Calu3 (cell line): Measurements from ENCODE around the gene TMEM82. TPM values are rescaled to one million over a fixed set of nuclear protein-coding genes. Genes with fewer than 3 reads are reported as not detected.

Experiments used
- BruUV-seq: library from RNA; stranded (reverse); fragments of 400-500 nt; replicated peaks from 2 replicates; lab custom pipeline; 2021; lab: Mats Ljungman, UMichigan
- CTCF ChIA-PET: fragments of 300-600 bp; sonication (Branson Sonifier 250); formaldehyde crosslinking; loops from one replicate; lab custom pipeline; 2022; ENCODE audit warnings: antibody characterized with exemption; lab: Charles Lee
- DNase-seq: peaks from one replicate; pipeline ENCODE4 v3.0.0; 2022
- H3K27ac Mint-ChIP-seq: one replicate; pipeline ENCODE4 v1.8.0; 2022; ENCODE audit warnings: mixed read lengths; ENCODE audit not compliant: unreplicated experiment
- H3K27me3 Mint-ChIP-seq: one replicate; pipeline ENCODE4 v1.8.0; 2022; ENCODE audit warnings: mixed read lengths; ENCODE audit not compliant: unreplicated experiment
- H3K36me3 Mint-ChIP-seq: one replicate; pipeline ENCODE4 v1.8.0; 2022; ENCODE audit warnings: mild to moderate bottlenecking, moderate library complexity, mixed read lengths; ENCODE audit not compliant: insufficient read depth, unreplicated experiment
- H3K4me1 Mint-ChIP-seq: one replicate; pipeline ENCODE4 v1.8.0; 2022; ENCODE audit warnings: mild to moderate bottlenecking, low read depth, mixed read lengths; ENCODE audit not compliant: unreplicated experiment
- H3K4me3 Mint-ChIP-seq: one replicate; pipeline ENCODE4 v1.8.0; 2022; ENCODE audit warnings: mild to moderate bottlenecking, low read depth, moderate library complexity, mixed read lengths; ENCODE audit not compliant: unreplicated experiment
- H3K9me3 Mint-ChIP-seq: one replicate; pipeline ENCODE4 v1.8.0; 2022; ENCODE audit warnings: low read depth, mixed read lengths; ENCODE audit not compliant: unreplicated experiment
- CTCF ChIP-seq: fragments of 200-600 bp; IDR thresholded peaks from one replicate; pipeline ENCODE4 v1.8.0; 2022; ENCODE audit warnings: antibody characterized with exemption; ENCODE audit not compliant: unreplicated experiment
- intact Hi-C: fragments of 100-400 bp; cut with micrococcal nuclease; formaldehyde crosslinking; loops from one replicate; pipeline ENCODE4 v1.10.0; 2022; ENCODE audit not compliant: unreplicated experiment
- total RNA-seq: library from RNA; stranded (reverse); gene quantifications from 2 replicates; pipeline ENCODE4 v1.2.3, GENCODE V29; 2022

The TMEM82 gene
- total RNA-seq, 1 experiment from 2014 or later, result not detected

- DNase-seq, result no peak
- Mint-ChIP-seq H3K27me3 (no peaks in the 10 kb centered on the region), H3K4me3 (no peak overlapping the region), H3K27ac (no peak overlapping the region), H3K36me3 (peaks cover 15% of the 10 kb centered on the region), H3K9me3 (no peaks in the 10 kb centered on the region), H3K4me1 (peaks cover 12% of the 10 kb centered on the region)
- no TSS peak for BruUV-seq
- CTCF ChIA-PET, result no interaction called here
- intact Hi-C loops, result no loop called here
- no peak for TF ChIP-seq CTCF
These were observed 22.6 kb downstream of the TMEM82 start for GRCh38 chr1:15764890-15765289.

- no peak overlapping the region for H3K4me3 Mint-ChIP-seq
- DNase-seq, result no peak
- no peaks in the 10 kb centered on the region for H3K9me3 Mint-ChIP-seq
- H3K27me3 Mint-ChIP-seq, result no peaks in the 10 kb centered on the region
- peaks cover 12% of the 10 kb centered on the region for H3K4me1 Mint-ChIP-seq
- TF ChIP-seq CTCF, result no peak
- CTCF ChIA-PET, result no interaction called here
- no TSS peak for BruUV-seq
- peaks cover 18% of the 10 kb centered on the region for H3K36me3 Mint-ChIP-seq
- no peak overlapping the region for H3K27ac Mint-ChIP-seq
- intact Hi-C loops, result no loop called here
These were observed 23.3 kb downstream of the TMEM82 start for GRCh38 chr1:15765495-15766194.

GRCh38 chr1:15767941-15768340, 25.6 kb downstream of the TMEM82 start:
- CTCF ChIA-PET, result no interaction called here
- intact Hi-C loops, result no loop called here
- no peak for DNase-seq
- no peak for TF ChIP-seq CTCF
- Mint-ChIP-seq H3K4me3 (no peak overlapping the region), H3K36me3 (peaks cover 22% of the 10 kb centered on the region), H3K9me3 (no peaks in the 10 kb centered on the region), H3K27ac (no peak overlapping the region), H3K4me1 (peaks cover 12% of the 10 kb centered on the region), H3K27me3 (no peaks in the 10 kb centered on the region)
- BruUV-seq, result no TSS peak

GRCh38 chr1:15768388-15768787, 26.1 kb downstream of the TMEM82 start:
- intact Hi-C loops, result no loop called here
- CTCF ChIA-PET, result no interaction called here
- Mint-ChIP-seq H3K9me3 (no peaks in the 10 kb centered on the region), H3K36me3 (peaks cover 22% of the 10 kb centered on the region), H3K27ac (no peak overlapping the region), H3K4me1 (peaks cover 12% of the 10 kb centered on the region), H3K27me3 (no peaks in the 10 kb centered on the region), H3K4me3 (no peak overlapping the region)
- TF ChIP-seq CTCF, result no peak
- no TSS peak for BruUV-seq
- DNase-seq, result no peak
